IPS-18a (cell line): Measurements from ENCODE around the gene GABRR2.

Experiments
- H3K27ac ChIP-seq: one replicate; pipeline ENCODE4 v1.5.1; 2013; ENCODE audit warnings: low read length
- H3K27me3 ChIP-seq: one replicate; pipeline ENCODE4 v1.6.1; 2013; ENCODE audit warnings: mild to moderate bottlenecking, low read length; ENCODE audit not compliant: control insufficient read depth, insufficient read depth
- H3K36me3 ChIP-seq: one replicate; pipeline ENCODE4 v1.6.1; 2013; ENCODE audit warnings: low read depth, low read length; ENCODE audit not compliant: control insufficient read depth
- H3K4me1 ChIP-seq: one replicate; pipeline ENCODE4 v1.6.1; 2013; ENCODE audit warnings: low read depth, low read length; ENCODE audit not compliant: control insufficient read depth
- H3K4me3 ChIP-seq: one replicate; pipeline ENCODE4 v1.5.1; 2013; ENCODE audit warnings: low read length
- H3K9ac ChIP-seq: one replicate; pipeline ENCODE4 v1.6.1; 2013; ENCODE audit warnings: mild to moderate bottlenecking, low read length, moderate library complexity
- H3K9me3 ChIP-seq: one replicate; pipeline ENCODE4 v1.6.1; 2013; ENCODE audit warnings: low read depth, low read length; ENCODE audit not compliant: control insufficient read depth

The GABRR2 gene

GRCh38 chr6:89315249-89315885 is at the start of gene GABRR2:
TSS of gene GABRR2 (minus strand) at chr6:89315299. CDS start at chr6:89315165, 134 bp downstream.
- Histone ChIP-seq H3K9me3 (peaks cover 3% of the 10 kb centered on the region), H3K36me3 (no peaks in the 10 kb centered on the region), H3K4me1 (peaks cover 12% of the 10 kb centered on the region), H3K27ac (no peak within 1 kb of the TSS), H3K4me3 (no peak within 1 kb of the TSS), H3K27me3 (no peaks in the 10 kb centered on the region), H3K9ac (no peak within 1 kb of the TSS)

DNA sequence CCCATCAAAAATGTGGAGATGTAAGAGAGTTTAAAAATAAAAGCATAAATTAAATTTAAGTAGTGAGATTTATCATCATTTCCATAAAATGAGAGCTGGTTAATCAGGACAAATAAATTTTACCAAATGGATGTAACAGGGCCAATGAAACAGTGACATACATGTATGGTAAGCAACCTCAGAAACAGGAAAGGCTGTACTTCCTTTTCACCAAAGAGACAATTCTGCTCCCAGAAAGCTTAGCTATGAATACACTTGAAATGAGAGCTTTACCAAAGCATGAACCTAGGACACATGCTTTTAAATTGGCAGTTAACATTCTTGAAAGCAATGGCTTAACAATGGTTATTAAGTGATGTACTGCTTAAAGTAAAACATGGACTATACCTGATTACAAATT is 49.5 kb upstream of the GABRR2 start:
- Histone ChIP-seq H3K4me3 (no peak overlapping the region), H3K4me1 (no peaks in the 10 kb centered on the region), H3K36me3 (no peaks in the 10 kb centered on the region), H3K27ac (no peak overlapping the region), H3K27me3 (no peaks in the 10 kb centered on the region), H3K9ac (no peak overlapping the region), H3K9me3 (no peaks in the 10 kb centered on the region)

- Histone ChIP-seq H3K9ac (no peak overlapping the region), H3K4me1 (no peaks in the 10 kb centered on the region), H3K9me3 (no peaks in the 10 kb centered on the region), H3K36me3 (no peaks in the 10 kb centered on the region), H3K27ac (no peak overlapping the region), H3K27me3 (no peaks in the 10 kb centered on the region), H3K4me3 (no peak overlapping the region)
Observed at GRCh38 chr6:89361171-89361570, 46.1 kb upstream of the GABRR2 start.

- H3K9ac ChIP-seq: no peak overlapping the region
- no peaks in the 10 kb centered on the region for H3K36me3 ChIP-seq
- H3K4me3 ChIP-seq: no peak overlapping the region
- no peaks in the 10 kb centered on the region for H3K4me1 ChIP-seq
- H3K27me3 ChIP-seq: no peaks in the 10 kb centered on the region
- H3K27ac ChIP-seq: no peak overlapping the region
- no peaks in the 10 kb centered on the region for H3K9me3 ChIP-seq
Observed at GRCh38 chr6:89360415-89360999, 45.4 kb upstream of the GABRR2 start.

DNA sequence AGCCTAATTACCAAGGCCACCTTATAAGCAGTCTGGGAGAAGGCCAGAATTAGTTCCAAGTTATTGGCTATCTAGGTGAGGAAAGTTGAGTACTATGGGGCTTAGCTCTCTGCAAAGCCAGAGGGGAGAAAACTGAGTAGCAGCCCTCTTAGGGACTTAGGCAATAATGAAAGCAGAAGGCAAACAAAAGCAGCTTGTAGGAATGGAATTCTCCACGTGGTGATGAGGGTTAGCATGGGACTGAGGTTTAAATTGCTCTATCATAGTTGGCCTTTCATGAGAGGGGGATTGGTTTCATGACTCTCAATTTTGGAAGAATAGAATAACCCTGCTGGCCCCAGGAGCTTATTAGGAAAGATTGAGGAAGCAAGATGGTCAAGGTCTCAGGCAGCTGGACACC is 44.5 kb upstream of the GABRR2 start:
- Histone ChIP-seq H3K36me3 (no peaks in the 10 kb centered on the region), H3K4me1 (no peaks in the 10 kb centered on the region), H3K27ac (no peak overlapping the region)

DNA sequence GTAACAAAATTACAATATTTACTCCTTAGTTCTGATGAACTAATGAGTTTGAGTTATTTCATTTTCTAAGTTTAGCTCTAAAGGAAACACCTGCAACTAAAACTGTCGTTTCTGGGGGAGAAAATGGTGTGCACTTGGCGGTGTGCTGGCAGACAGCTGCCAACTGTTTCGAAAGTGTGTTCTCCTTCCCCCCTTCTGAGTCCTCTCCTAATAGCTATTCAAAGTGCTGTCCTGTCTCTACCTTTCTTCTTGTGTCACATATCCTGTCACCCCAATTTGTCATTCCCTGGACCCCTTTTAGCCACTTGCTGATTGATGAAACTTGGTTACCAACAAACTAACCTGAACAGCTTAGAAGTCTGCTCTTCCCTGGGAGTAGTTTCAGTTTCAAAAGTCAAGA is 42.3 kb upstream of the GABRR2 start:
- Histone ChIP-seq H3K9me3 (no peaks in the 10 kb centered on the region), H3K4me1 (no peaks in the 10 kb centered on the region), H3K36me3 (no peaks in the 10 kb centered on the region), H3K4me3 (no peak overlapping the region), H3K27ac (no peak overlapping the region), H3K27me3 (no peaks in the 10 kb centered on the region), H3K9ac (no peak overlapping the region)

More for the DNA sequence above, 44.5 kb upstream of the GABRR2 start:
- Histone ChIP-seq H3K9ac (no peak overlapping the region), H3K4me3 (no peak overlapping the region), H3K9me3 (no peaks in the 10 kb centered on the region), H3K27me3 (no peaks in the 10 kb centered on the region)

- Histone ChIP-seq H3K36me3 (no peaks in the 10 kb centered on the region), H3K27me3 (peaks cover 4% of the 10 kb centered on the region), H3K27ac (no peak overlapping the region), H3K4me1 (peaks cover 2% of the 10 kb centered on the region), H3K4me3 (no peak overlapping the region), H3K9me3 (no peaks in the 10 kb centered on the region), H3K9ac (no peak overlapping the region)
Observed at GRCh38 chr6:89356642-89357170, 41.6 kb upstream of the GABRR2 start.

- Histone ChIP-seq H3K4me1 (peaks cover 7% of the 10 kb centered on the region), H3K27me3 (peaks cover 9% of the 10 kb centered on the region), H3K9ac (no peak overlapping the region), H3K9me3 (no peaks in the 10 kb centered on the region), H3K27ac (no peak overlapping the region), H3K36me3 (no peaks in the 10 kb centered on the region), H3K4me3 (no peak overlapping the region)
Observed at GRCh38 chr6:89355511-89356194, 40.6 kb upstream of the GABRR2 start.

- Histone ChIP-seq H3K36me3 (no peaks in the 10 kb centered on the region), H3K27me3 (peaks cover 9% of the 10 kb centered on the region), H3K27ac (no peak overlapping the region), H3K9ac (no peak overlapping the region), H3K9me3 (no peaks in the 10 kb centered on the region), H3K4me1 (peaks cover 7% of the 10 kb centered on the region), H3K4me3 (no peak overlapping the region)
Observed at GRCh38 chr6:89353702-89354392, 38.7 kb upstream of the GABRR2 start.

DNA sequence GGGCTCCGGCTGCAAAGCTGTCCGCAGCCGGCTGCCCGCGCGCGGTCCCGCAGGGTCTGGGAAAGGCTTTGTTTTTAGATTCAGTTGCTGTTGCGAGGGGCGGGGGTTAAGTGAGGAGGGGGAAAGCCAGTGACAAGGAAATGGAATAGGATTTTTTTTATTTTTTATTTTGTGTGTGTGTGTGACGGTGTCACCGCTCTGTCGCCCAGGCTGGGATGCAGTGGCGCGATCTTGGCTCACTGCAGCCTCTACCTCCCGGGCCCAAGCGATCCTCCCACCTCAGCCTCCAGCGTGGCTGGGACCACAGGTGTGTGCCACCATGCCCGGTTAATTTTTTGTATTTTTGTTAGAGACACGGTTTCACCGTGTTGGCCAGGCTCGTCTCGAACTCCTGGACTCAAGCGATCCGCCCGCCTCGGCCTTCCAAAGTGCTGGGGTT is 38.0 kb upstream of the GABRR2 start:
- H3K9ac ChIP-seq: peak overlapping the region; percentile 75
- peaks cover 7% of the 10 kb centered on the region for H3K4me1 ChIP-seq
- no peaks in the 10 kb centered on the region for H3K9me3 ChIP-seq
- H3K36me3 ChIP-seq: no peaks in the 10 kb centered on the region
- H3K4me3 ChIP-seq: peak overlapping the region; percentile 82
- H3K27ac ChIP-seq: no peak overlapping the region
- peaks cover 9% of the 10 kb centered on the region for H3K27me3 ChIP-seq
